GM21381 (cell line): ENCODE results near the gene ZNF345.

Source experiments
- ATAC-seq: cut with Tn5 transposase; IDR thresholded peaks from one replicate; pipeline ENCODE4 v1.9.1; 2021; ENCODE audit warnings: mild to moderate bottlenecking, moderate library complexity; ENCODE audit not compliant: unreplicated experiment

The ZNF345 gene

GRCh38 chr19:36916991-36917390, 66.3 kb downstream of the ZNF345 start:
- ATAC-seq, result no peak

GRCh38 chr19:36918090-36918489, 67.4 kb downstream of the ZNF345 start:
- ATAC-seq, result no peak
